GM21576 (cell line): ENCODE data around the gene KIF3B.
"Not testable (repeated sequence)": the region's sequence is repeated elsewhere in the genome, so short reads cannot be mapped to it uniquely, and the experiment has no call there.

Source experiments
- ATAC-seq: cut with Tn5 transposase; IDR thresholded peaks from one replicate; pipeline ENCODE4 v1.9.1; 2021; ENCODE audit warnings: mild to moderate bottlenecking, moderate library complexity; ENCODE audit not compliant: unreplicated experiment

KIF3B gene

DNA sequence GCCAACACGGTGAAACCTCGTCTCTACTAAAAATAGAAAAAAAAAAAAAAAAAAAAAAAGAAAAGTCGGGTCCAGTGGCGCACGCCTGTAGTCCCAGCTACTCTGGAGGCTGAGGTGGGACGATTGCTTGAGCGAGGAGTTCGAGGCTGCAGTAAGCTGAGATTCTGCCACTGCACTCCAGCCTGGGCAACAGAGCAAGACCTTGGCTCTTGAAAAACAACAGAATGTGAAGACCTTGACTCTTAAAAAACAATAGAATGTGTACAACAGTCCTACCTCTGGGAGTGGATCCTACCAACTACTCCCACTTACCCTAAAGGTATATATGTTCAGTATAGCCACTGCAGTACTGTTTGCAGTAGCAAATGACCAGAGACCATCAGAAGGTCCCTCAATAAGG is 15.1 kb downstream of the KIF3B start:
- no peak for ATAC-seq

DNA sequence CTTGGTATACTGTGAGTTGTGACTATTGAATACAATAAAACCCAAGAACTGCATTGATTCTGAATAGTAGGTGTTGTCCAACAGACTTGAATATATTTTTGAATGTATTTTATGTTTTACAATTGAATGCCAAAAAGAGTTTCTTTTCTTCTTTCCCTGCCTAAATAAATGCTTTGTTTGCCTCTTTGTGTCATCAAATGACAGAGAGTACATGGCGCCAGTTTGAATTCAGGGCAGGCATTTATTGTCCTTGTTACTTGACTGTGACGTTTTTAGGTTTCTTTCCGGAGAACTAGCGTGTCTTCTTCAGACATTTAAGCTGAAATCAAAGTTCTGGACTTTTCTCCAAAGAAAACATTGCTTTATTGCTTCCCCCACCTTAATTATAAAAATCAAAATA is 16.6 kb downstream of the KIF3B start:
- no peak for ATAC-seq

DNA sequence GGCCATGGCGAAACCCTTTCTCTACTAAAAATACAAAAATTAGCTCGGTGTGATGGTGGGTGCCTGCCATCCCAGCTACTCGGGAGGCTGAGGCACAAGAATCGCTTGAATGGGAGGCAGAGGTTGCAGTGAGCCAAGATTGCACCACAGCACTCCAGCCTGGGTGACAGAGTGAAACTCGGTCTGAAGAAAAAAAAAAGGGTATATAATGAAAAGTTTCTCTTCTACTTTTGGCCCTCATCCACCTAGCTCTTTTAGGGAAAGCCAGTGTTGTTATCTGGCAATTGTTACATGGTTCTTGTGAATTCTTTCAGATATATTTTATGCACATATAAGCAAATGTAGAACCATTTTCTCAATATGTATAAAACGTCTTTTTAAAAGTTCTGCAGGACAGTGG is 19.0 kb downstream of the KIF3B start:
- no peak for ATAC-seq

DNA sequence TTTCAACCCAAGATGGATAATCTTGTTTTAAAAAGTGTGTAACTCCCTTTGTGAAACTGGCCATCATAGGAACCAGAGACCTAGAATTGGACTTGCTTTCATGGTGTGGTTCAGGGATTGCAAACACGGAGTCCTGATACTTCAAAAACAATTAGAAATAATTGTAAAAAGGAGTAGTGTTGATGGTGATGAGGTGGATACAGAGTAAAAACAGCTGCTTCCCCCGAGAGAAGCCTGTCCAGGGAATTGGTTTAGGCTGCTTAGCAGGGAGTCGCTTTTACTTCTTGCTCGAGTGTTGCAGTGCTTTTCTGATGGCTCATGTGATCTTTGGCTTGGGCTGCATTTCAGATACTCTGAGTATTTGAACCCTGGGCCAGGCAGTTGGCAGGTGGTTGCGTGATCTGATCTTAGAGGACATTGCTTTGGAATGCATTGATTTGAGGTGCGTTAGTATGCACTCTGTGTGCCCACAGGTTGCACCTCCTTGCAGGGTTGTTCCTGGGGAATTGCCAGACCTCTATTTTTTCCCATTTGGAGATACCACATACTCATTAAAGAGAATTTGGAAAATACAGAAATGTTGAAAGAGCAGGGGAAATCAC is 19.5 kb downstream of the KIF3B start:
- no peak for ATAC-seq

DNA sequence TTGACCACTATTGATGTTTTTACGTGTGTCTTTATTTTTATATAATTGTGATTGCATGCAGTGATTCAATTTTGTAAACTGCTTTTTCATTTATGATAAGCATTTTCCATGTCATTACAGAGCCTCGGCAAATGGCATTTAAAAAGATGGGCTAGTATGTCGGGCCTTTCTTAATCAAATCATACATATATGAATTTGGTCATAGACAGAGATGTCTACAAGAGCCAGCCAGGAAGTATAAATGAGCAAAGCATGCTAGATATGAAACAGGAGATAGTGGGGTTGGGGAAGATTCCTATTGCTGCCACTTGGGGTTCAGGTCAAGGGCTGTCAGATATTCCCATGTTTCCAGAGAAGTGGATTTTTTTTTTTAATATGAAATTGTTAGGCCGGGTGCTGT is 20.0 kb downstream of the KIF3B start:
- ATAC-seq = no peak

DNA sequence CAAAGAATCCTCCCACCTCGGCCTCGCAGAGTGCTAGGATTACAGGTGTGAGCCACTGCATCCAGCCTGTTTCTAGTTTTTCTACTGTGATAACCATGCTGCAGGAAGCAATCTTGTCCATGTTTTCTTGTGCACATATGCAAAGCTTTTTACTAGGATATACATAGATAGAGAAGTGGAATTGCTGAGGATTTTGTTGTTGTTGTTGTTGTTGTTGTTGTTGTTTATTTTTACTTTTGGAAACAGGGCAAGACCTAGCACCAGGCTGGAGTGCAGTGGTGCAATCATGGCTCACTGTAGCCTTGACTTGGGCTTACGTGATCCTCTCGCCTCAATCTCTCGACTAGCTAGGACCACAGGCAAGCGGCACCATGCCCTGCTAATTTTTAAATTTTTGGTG is 23.2 kb downstream of the KIF3B start:
- ATAC-seq = no peak

DNA sequence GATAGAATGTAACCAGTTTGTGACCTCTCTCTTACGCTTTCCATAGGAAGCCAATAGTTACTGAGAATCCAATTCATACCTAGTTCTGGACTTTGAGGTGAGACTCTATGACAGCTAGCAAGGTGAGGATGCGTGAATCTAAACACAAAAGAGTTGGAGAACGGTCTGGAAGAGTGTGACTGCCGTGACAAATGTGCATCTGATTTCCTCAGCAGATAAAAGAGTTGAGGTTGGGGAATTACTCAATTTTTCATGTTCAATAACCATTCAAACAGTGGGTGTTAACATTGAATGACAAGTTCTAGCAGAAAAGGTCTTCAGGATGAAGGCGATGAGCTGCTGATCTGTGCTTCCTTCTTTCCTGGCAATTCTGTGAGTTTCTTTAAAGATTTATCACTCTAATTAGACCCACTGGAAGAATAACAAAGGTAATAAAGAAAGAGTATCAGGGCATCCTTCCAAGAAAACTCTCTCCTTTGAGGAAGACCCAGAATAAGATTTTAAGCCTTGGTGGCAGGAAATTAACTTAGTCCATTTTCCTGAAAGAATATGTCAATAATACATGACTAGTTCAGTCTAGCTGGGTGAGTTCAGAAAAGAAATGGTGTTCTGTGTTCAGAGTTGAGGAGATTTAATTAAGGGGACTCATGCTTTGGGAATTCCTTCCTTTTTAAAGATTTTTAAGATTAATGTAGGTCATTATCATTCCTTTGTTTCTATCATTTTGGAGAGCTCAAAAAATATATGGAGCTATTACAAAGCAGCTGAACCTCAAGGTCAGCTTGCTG is 24.5 kb downstream of the KIF3B start:
- ATAC-seq = no peak

DNA sequence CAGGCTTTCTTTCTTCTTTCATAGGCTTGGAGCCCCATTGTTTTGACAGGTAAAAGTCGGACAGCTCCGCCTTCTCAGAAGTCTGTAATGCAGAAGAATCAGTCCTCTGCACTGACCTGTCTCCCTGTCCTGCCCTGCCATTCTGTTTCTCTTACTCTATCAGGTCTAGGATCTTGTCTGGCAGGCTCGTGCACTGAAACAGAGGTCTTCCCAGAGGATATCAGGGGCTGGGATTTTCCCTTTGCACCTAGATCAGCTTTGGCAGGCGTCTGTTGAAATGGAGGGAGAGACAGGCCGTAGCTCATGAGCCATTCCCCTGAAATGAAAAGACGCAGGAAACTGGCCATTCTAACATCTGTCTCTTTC is 25.0 kb downstream of the KIF3B start:
- no peak for ATAC-seq

DNA sequence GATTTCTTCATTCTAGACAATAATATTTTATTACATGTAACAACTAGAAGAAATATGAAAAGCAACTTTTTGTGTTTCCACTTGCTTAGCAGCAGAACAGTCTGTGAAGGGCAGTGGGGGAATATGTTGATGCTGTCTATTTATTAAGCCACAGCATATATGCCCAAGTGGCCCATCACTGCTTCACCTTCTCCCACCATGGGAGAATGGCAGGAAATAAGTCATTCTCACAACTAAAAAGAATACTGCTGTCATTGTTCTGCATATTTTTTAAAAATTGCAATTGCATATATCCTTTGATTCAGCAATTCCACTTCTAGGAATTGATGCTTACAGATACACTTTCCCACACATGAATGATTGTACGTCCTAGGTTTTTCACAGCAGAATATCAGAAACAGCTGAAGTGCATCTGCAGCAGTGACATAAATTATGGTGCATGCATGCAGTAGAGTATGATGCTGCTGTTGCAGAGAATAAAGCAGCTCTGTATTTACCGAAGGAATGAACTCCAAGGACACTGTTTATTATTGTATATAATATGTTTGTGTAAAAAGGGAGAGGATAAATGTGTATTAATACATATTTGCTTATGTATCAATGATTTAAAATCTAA is 26.8 kb downstream of the KIF3B start:
- no peak for ATAC-seq

DNA sequence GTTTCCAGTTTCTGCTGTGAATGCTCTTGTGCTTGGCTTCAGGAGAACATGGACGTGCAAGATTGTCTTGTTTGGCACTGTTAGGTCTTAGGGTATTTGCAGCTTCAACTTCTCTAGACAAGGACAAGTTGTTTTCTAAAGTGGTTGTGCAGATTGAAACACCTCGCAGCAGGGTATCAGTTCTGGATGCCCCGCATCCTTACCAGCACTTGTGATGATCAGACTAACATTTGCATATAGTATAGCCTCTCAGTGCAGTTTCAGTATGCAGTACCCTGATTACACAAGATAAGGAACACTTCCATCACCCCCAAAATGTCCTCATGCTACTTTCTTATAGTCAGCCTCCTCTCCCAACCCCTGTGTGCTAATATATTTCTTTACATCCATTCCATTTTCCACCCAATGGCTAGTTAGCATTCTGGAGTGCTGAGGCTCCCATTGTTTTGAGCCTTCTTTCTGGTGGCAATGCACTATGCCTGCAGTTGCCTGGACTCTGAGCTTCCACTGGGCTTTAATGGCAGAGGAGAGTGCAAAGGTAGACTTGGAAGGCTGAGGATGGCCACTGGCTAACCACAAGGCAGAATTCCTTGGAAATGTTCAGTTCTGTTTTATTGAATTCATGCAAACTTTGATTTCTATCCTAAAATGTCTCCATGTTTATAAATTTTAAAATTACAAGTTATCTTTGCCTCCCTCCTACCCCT is 35.4 kb downstream of the KIF3B start:
- ATAC-seq = no peak

DNA sequence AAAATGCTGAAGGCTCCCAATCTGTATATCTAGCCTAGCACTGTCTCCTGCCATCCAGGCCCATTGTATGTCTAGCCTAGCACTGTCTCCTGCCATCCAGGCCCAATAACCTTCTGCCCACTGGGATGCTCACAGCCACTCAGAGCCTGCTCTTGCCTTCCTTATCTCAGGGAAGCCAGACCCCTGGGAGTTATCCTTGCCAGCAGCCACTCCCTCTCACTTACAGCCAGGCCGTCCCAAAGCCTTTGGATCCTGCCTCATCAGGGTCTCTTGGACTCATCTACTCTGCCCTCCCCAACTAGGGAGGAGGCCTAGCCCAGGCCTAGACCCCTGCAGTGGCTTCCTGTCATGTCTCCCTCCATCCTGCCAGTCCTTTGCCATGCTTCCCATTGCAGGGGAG is 37.3 kb downstream of the KIF3B start:
- no peak for ATAC-seq

DNA sequence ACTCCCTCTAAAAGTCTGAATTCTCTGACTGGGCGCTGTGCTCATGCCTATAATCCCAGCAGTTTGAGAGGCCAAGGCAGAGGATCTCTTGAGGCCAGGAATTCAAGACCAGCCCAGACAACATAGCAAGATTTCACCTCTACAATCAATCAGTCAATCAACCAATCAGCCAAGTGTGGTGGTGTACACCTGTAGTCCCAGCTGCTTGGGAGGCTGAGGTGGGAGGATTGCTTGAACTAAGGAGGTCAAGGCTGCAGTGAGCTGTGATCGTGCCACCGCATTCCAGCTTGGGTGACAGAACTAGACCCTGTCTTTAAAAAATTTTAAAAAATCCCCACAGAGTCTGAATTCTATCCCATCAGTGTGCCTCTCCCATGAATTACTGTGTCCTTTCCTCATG is 37.9 kb downstream of the KIF3B start:
- ATAC-seq = no peak

DNA sequence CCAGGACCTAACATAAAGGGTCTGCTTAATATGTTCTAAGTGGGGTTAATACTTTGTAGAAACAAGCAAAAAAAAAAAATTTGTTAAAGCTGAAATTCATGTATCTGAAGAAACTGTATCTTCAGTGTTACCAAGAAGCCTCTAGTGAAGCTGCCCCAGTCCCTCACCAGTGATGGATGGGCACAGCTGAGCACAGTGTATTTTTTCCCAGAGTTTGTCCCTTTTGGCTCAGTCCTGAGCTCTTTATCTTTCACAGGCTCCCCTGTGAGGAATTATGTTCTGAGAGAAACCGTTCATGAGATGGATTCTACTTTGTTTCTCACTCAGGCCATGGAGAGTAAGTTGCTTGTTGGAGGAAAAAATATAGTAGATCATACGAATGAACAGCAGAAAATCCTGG is 38.4 kb downstream of the KIF3B start:
- no peak for ATAC-seq

DNA sequence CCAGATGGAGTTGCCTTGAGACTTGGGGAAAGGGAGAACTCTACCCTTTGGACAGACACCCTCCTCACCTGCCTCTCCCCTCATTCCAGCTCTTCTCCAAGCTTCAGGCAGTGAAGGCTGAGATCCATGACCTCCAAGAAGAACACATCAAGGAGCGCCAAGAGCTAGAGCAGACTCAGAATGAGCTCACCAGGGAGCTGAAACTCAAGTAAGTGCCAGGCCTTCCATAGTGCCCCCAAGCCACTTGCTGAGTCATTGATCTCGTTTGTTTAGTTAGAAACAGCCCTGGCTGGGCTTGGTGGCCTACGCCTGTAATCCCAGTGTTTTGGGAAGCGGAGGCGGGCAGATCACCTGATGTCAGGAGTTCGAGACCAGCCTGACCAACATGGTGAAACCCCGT is 39.2 kb downstream of the KIF3B start:
- ATAC-seq = no peak

DNA sequence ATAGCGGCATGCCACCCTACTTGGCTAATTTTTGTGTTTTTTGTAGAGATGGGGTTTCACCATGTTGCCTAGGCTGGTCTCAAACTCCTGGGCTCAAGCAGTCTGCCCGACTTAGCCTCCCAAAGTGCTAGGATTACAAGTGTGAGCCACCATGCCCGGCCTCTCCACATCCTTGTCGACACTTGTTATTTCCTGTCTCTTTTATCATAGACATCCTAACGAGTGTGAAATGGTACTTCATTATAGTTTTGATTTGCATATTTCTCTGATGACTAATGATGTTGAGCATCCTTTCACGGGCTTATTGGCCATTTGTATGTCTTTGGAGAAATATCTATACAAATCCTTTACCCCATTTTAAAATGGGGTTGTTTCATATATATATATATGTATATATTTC is 41.6 kb downstream of the KIF3B start:
- ATAC-seq = no peak

DNA sequence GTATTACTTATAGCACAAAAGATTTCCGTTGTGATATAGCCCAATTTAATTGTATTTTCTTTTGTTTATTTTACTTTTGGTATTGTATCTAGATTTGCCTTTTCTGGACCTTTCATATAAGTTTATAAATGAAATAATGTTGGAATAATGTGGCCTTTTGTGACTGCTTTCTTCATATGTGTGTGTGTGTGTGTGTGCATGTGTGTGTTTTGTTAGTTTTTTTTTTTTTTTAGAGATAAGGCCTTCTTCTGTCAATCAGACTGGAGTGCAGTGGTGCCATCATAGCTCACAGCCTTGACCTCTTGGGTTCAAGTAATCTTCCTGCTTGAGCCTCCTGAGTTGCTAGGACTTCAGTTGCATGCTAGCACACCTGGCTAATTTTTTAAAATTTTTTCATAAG is 42.9 kb downstream of the KIF3B start:
- no peak for ATAC-seq

DNA sequence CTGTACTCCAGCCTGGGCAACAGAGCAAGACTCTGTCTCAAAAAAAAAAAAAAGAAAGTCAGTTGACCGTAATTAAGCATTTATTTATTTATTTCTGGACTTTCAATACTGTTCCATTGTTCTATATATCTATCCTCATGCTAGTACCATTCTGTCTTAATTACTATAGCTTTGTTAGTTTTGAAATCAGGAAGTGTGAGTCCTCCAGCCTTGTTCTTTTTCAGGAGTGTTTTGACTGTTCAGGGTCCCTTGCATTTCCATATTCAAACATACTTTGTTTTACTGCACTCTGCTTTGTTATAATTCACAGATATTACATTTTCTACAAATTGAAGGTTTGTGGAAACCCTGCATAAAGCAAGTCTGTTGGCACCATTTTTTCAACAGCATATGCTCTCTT is 43.9 kb downstream of the KIF3B start:
- no peak for ATAC-seq

DNA sequence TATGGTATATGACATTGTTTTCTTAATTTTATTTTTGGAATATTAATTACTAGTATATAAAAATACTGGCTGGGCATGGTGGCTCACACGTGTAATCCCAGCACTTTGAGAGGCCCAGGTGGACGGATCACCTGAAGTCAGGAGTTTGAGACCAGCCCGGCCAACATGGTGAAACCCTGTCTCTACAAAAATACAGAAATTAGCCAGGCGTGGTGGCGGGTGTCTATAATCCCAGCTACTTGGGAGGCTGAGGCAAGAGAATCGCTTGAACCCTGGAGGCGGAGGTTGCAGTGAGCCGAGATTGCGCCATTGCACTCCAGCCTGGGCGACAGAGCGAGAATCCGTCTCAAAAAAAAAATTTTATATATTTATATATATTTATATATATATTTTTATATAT is 44.8 kb downstream of the KIF3B start:
- ATAC-seq = not testable (repeated sequence)

DNA sequence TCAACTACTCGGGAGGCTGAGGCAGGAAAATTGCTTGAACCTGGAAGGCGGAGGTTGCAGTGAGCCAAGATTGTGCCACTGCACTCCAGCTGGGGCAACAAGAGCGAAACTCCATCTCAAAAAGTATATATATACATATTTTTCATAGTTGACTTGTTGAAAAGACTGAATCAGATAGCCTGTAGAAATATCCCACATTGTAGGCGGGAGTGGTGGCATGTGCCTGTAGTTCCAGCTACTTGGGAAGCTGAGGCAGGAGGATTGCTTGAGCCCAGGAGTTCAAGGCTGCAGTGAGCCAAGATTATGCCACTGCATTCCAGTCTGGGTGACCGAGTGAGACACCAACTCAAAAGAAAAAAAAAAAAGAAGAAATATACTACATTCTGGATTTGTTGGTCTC is 46.3 kb downstream of the KIF3B start:
- not testable (repeated sequence) for ATAC-seq

DNA sequence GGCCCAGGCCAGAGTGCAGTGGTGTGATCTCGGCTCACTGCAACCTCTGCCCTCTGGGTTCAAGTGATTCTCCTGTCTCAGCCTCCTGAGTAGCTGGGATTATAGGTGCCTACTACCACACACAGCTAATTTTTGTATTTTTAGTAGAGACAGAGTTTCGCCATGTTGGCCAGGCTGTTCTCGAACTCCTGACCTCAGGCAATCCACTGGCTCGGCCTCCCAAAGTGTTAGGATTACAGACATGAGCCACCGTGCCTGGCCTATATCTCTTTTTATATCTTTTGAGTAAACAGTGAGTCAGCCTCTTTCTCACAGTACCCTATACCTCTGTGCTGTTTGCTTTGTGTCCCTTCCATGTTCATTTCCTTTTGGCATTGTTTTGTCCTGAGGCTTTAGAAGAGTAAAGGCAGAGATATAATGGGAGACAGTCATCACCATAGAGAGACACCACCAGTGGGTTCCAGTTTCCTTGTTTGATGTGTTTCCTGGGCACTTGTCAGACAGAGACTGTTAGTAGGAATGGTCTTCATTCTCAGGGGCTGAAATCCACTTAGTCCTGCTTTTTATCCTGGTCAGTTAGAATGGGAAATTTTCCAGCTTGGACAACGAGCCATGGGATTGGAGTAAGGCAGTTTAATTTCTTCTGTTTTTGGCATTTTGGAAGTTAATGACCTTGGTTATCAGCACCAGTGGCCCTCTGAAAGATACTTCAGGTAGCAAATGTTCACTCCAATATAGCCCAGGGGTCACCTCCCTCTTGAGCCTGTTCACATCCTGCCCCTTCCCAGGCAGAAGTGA is 48.5 kb downstream of the KIF3B start:
- ATAC-seq = no peak

DNA sequence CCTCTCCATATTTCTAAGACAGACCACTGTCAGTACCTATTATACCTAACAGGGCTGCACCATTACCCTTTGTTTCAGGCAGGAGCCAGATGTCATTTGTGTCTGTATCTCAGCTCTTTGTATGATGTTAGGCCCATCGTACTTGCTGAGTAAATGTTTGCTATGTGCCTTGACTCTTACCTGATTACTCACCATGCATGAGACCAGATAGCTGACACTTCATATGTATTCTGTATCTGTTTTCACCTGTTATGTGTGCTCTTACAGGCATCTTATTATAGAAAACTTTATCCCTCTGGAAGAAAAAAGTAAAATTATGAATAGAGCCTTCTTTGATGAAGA is 49.0 kb downstream of the KIF3B start:
- ATAC-seq = no peak
